ENCODE results near the gene PPP1R14D.

PPP1R14D gene

GRCh38 chr15:40854161-40854560, 25.7 kb upstream of the PPP1R14D start:
- no peak overlapping the region for H3K4me3 ChIP-seq (ENCODE audit: low read depth, low read length)
- DNase-seq (ENCODE audit: low read depth) = no peak

DNA sequence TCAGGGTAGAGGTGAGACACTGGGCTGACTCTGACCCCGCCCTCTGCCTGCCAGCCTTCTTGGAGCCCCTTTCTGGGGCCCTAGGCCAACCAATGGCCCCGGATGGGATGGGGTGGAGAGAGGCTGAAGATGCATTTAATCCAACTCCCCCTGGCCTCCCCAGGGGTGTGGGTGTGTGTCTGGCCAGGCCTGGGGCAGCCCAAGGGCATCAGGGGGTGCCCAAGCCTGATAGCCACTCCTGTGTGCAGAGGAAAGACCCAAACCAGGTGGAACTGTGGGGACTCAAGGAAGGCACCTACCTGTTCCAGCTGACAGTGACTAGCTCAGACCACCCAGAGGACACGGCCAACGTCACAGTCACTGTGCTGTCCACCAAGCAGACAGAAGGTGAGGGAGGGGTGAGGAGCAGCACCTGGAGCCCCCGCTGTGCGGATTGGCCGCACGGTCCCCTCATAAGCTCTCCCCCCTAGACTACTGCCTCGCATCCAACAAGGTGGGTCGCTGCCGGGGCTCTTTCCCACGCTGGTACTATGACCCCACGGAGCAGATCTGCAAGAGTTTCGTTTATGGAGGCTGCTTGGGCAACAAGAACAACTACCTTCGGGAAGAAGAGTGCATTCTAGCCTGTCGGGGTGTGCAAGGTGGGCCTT, 24.9 kb upstream of the PPP1R14D start:
- H3K4me3 ChIP-seq (ENCODE audit: low read depth, low read length) = no peak overlapping the region
- DNase-seq (ENCODE audit: low read depth) = no peak

- no peak for DNase-seq (ENCODE audit: low read depth)
- no peak overlapping the region for H3K4me3 ChIP-seq (ENCODE audit: low read depth, low read length)
These were observed 24.0 kb upstream of the PPP1R14D start for GRCh38 chr15:40852529-40852928.

GRCh38 chr15:40850576-40851112, 22.1 kb upstream of the PPP1R14D start:
- no peak for DNase-seq (ENCODE audit: low read depth)
- H3K4me3 ChIP-seq (ENCODE audit: low read depth, low read length) = no peak overlapping the region

GRCh38 chr15:40847223-40847961, 18.9 kb upstream of the PPP1R14D start:
- no peak overlapping the region for H3K4me3 ChIP-seq (ENCODE audit: low read depth, low read length)
- DNase-seq (ENCODE audit: low read depth) = no peak

- DNase-seq (ENCODE audit: low read depth) = no peak
- no peak overlapping the region for H3K4me3 ChIP-seq (ENCODE audit: low read depth, low read length)
These were observed 18.3 kb upstream of the PPP1R14D start for GRCh38 chr15:40846841-40847222.

- no peak overlapping the region for H3K4me3 ChIP-seq (ENCODE audit: low read depth, low read length)
These were observed 17.2 kb upstream of the PPP1R14D start for GRCh38 chr15:40845511-40846284.

GRCh38 chr15:40845036-40845435, 16.5 kb upstream of the PPP1R14D start:
- peak overlapping the region; percentile 47 for H3K4me3 ChIP-seq (ENCODE audit: low read depth, low read length)

More at GRCh38 chr15:40845511-40846284, 17.2 kb upstream of the PPP1R14D start:
- no peak for DNase-seq (ENCODE audit: low read depth)

DNA sequence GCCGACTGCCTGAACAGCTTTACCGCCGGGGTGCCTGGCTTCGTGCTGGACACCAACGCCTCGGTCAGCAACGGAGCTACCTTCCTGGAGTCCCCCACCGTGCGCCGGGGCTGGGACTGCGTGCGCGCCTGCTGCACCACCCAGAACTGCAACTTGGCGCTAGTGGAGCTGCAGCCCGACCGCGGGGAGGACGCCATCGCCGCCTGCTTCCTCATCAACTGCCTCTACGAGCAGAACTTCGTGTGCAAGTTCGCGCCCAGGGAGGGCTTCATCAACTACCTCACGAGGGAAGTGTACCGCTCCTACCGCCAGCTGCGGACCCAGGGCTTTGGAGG, 16.2 kb upstream of the PPP1R14D start:
- DNase-seq (ENCODE audit: low read depth) = no peak
- peak overlapping the region; percentile 47 for H3K4me3 ChIP-seq (ENCODE audit: low read depth, low read length)

More at GRCh38 chr15:40845036-40845435, 16.5 kb upstream of the PPP1R14D start:
- no peak for DNase-seq (ENCODE audit: low read depth)

- H3K4me3 ChIP-seq (ENCODE audit: low read depth, low read length) = peak within 1 kb of the TSS; percentile 47
- no peak for DNase-seq (ENCODE audit: low read depth)
These were observed 15.6 kb upstream of the PPP1R14D start, which contains the start of gene SPINT1 for GRCh38 chr15:40843885-40844695. Gene SPINT1, plus strand, starts transcription at chr15:40844048. Its CDS starts 507 bp downstream, at chr15:40844555.

DNA sequence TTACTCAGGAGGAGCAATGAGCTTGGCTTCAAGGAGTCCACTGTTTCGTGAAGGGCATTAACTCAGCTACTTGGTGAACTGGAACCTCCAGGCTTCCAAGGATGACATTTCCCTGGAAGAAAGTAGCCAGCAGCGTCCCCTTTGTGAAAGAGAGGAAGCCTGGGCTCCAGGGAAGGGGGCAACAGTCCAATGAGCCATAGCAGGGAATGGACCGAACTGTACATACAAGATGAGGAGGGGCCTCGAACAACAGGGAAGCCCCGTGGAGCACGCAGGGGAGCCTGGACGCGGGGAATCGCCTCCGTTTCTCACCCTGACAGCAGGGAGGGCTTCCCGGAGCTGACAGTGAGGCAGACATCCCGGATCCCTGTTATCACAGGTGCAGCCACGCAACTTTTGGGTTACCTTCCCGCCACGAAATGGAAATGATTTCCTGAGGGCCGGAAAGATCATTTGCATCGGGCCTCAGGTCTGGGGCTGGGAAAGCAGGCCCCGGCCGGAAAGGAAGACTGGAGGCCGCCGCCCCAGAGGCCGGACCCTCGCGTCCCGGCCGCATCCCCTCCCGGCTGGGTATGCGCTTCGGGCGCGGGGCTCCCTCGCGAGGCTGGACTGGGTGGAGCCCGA, 14.9 kb upstream of the PPP1R14D start:
- DNase-seq (ENCODE audit: low read depth) = no peak
- H3K4me3 ChIP-seq (ENCODE audit: low read depth, low read length) = peak overlapping the region; percentile 29

DNA sequence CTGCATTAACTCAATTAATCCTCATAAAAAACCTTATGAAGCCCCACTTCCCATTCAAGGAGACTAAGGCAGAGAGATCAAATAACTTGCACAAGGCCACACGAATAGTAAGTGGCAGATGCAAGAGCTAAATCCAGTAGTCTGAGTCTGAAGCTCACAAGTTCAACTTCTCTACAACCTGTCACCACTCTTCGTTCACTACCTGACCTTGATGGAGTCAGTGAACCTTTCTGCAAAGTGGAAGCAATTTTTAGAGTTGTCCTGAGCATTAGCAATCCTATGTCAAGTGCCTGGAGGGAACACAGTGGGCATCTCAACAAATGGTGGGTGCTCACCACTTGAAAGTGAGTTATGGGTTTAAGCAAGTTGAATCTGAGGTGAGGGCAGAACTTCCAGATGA, 13.2 kb upstream of the PPP1R14D start:
- DNase-seq (ENCODE audit: low read depth) = no peak
- H3K4me3 ChIP-seq (ENCODE audit: low read depth, low read length) = no peak overlapping the region

- no peak for DNase-seq (ENCODE audit: low read depth)
- no peak overlapping the region for H3K4me3 ChIP-seq (ENCODE audit: low read depth, low read length)
These were observed 10.2 kb upstream of the PPP1R14D start for GRCh38 chr15:40838756-40839155.

DNA sequence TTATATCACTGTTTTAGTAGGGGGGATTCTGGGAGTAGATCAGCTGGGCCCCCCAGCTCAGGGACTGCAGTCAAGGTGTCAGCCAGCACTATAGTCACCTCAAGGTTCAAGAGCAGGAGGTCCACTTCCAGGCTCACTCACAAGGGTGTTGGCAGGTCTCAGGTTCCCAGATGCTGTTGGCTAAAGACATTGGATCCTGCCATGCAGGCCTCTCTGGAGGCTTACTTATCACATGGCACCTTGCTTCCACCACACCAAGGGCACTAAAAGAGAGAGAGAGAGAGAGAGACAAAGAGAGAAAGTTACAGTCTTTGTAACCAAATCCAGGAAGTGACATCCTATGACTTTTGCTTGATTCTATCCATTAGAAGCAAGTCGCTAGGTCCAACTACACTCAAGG, 7.5 kb upstream of the PPP1R14D start:
- DNase-seq (ENCODE audit: low read depth) = no peak
- no peak overlapping the region for H3K4me3 ChIP-seq (ENCODE audit: low read depth, low read length)

DNA sequence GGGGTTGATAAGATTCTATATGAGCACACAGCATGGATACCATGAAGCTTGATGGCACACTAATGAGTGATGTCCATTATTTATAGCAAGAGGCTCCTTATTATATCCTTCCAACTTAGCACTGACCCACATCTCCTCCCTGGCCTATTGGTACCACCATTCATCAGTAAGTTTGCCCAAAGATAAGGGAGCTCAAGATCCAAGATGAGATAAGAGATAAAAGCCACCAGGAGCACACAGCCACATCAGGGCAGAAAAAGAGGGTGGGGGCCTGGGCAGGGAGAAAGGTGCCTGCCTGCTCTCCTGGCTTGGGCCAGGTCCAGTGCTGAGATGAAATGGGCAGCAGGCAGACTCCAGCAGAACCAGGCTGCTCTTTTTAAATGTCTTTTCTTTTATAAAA, 4.4 kb upstream of the PPP1R14D start:
- no peak overlapping the region for H3K4me3 ChIP-seq (ENCODE audit: low read depth, low read length)
- no peak for DNase-seq (ENCODE audit: low read depth)

DNA sequence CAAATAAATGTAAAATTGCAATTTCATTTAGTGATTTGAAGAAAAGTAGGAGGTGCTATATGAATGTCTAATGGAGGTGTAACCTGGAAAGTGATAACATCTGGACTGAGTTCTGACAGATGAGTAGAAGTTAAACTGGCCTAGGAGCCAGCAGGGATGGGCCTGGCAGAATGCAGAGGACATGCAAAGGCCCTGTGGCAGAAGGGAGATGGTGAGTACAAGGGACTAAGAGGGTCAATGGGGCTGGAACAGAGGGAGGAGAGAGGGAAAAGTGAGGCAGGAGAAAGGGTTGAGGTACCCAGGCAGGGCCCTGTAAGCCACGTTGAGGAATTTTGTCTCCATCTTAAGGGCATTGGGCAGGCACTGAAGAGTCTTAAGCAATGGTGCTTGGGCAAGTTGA, 3.4 kb upstream of the PPP1R14D start:
- DNase-seq (ENCODE audit: low read depth) = no peak
- H3K4me3 ChIP-seq (ENCODE audit: low read depth, low read length) = no peak overlapping the region

- no peak for DNase-seq (ENCODE audit: low read depth)
- H3K4me3 ChIP-seq (ENCODE audit: low read depth, low read length) = no peak overlapping the region
These were observed 2.4 kb upstream of the PPP1R14D start for GRCh38 chr15:40830884-40831283.

GRCh38 chr15:40829115-40829514, 607 bp upstream of the PPP1R14D start:
- H3K4me3 ChIP-seq (ENCODE audit: low read depth, low read length) = no peak overlapping the region
- DNase-seq (ENCODE audit: low read depth) = no peak
